Spleen (tissue), 7 donors: ENCODE results near the gene TMPRSS11D.

Source experiments
- POLR2A ChIP-seq, 3 donors: fragments of 450-650 bp; IDR thresholded peaks; one replicate each; pipeline ENCODE4 v1.5.1; 2017; ENCODE audit warnings: antibody characterized with exemption in 3 of 3, mild to moderate bottlenecking in 1 of 3
- POLR2AphosphoS5 ChIP-seq, 3 donors: sonication (generic); formaldehyde crosslinking; IDR thresholded peaks; one replicate each; pipeline ENCODE4 v1.5.1; 2017; ENCODE audit warnings: antibody characterized with exemption in 3 of 3
- TF ChIP-seq, protein P1 (sequence below), 11 experiments: fragments of 200-600 bp in 7 of 11; fragments of 450-650 bp in 4 of 11; sonication (generic) in 4 of 11; IDR thresholded peaks in 8 of 11; conservative IDR thresholded peaks in 3 of 11; 1 replicate in 7 of 11; 2 replicates in 4 of 11; pipeline versions ENCODE4 v1.4.0 to v1.8.0; 2016 to 2021; ENCODE audit warnings: antibody characterized with exemption in 11 of 11, inconsistent platforms in 4 of 11, mild to moderate bottlenecking in 1 of 11
- donor health status: DM: no; HTN: no; CAD: no; lungs with moderate emphysema.
- donor health status: DM: no; HTN: no; CAD: no.
- donor health status: DM: no; HTN: no; CAD: no.

DNA sequence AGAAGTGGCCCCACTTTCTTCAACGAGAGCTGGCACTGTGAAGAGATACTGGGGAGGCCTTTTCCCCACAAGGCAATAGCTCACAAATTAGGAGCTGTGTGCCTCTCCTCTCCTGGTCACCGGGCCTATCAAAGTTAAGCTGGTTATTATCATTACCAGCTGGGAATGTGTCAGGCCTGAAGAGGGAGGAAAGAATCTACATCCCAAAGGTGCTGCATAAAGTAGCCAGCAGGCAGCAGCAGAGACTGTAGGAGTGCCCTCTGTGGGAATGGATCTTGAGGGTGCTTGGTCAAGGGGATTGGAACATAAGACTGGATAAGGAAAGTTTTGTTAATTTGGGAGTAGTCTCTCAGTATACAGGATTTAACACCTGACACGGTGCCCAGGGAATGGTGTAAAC, 9.1 kb upstream of the TMPRSS11D start:
- TF ChIP-seq, protein P1, sequence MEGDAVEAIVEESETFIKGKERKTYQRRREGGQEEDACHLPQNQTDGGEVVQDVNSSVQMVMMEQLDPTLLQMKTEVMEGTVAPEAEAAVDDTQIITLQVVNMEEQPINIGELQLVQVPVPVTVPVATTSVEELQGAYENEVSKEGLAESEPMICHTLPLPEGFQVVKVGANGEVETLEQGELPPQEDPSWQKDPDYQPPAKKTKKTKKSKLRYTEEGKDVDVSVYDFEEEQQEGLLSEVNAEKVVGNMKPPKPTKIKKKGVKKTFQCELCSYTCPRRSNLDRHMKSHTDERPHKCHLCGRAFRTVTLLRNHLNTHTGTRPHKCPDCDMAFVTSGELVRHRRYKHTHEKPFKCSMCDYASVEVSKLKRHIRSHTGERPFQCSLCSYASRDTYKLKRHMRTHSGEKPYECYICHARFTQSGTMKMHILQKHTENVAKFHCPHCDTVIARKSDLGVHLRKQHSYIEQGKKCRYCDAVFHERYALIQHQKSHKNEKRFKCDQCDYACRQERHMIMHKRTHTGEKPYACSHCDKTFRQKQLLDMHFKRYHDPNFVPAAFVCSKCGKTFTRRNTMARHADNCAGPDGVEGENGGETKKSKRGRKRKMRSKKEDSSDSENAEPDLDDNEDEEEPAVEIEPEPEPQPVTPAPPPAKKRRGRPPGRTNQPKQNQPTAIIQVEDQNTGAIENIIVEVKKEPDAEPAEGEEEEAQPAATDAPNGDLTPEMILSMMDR (IDR thresholded peaks at IDR 0.05 in 8 of 11, conservative IDR thresholded peaks at IDR 0.05 in 3 of 11), result no peak
- TF ChIP-seq POLR2A (IDR thresholded peaks at IDR 0.05) (no peak), POLR2AphosphoS5 (IDR thresholded peaks at IDR 0.05) (no peak)
